NCI-H510A (cell line): ENCODE data around the gene PAX4.

Experiments
- DNase-seq: peaks from one replicate; lab custom pipeline; 2025; lab: John Stamatoyannopoulos, UW

Gene PAX4

GRCh38 chr7:127629268-127629854, 11.4 kb upstream of the PAX4 start:
- no peak for DNase-seq

- no peak for DNase-seq
Measured at GRCh38 chr7:127628445-127628844, 10.5 kb upstream of the PAX4 start.

- no peak for DNase-seq
Measured at GRCh38 chr7:127625331-127625730, 7.4 kb upstream of the PAX4 start.

- no peak for DNase-seq
Measured at GRCh38 chr7:127620406-127621233, 2.7 kb upstream of the PAX4 start.

GRCh38 chr7:127619681-127620405, 1.9 kb upstream of the PAX4 start:
- DNase-seq: no peak

- DNase-seq: no peak
Measured at GRCh38 chr7:127618775-127619174, 833 bp upstream of the PAX4 start.

- no peak for DNase-seq
Measured at GRCh38 chr7:127616724-127617123, 1.2 kb downstream of the PAX4 start.

GRCh38 chr7:127612263-127612662, 5.7 kb downstream of the PAX4 start:
- DNase-seq: no peak

- no peak for DNase-seq
Measured at GRCh38 chr7:127609297-127609696, 8.6 kb downstream of the PAX4 start.

- DNase-seq: no peak
Measured at GRCh38 chr7:127608446-127608845, 9.5 kb downstream of the PAX4 start.

- no peak for DNase-seq
Measured at GRCh38 chr7:127600885-127601284, 17.1 kb downstream of the PAX4 start.

GRCh38 chr7:127598318-127598717, 19.6 kb downstream of the PAX4 start:
- DNase-seq: no peak

GRCh38 chr7:127595737-127596136, 22.2 kb downstream of the PAX4 start:
- no peak for DNase-seq

- DNase-seq: no peak
Measured at GRCh38 chr7:127594490-127594889, 23.5 kb downstream of the PAX4 start.

- no peak for DNase-seq
Measured at GRCh38 chr7:127592550-127592949, 25.4 kb downstream of the PAX4 start.

- DNase-seq: no peak
Measured at GRCh38 chr7:127591591-127591990, 26.4 kb downstream of the PAX4 start.

- DNase-seq: no peak
Measured at GRCh38 chr7:127591189-127591588, 26.8 kb downstream of the PAX4 start.

- no peak for DNase-seq
Measured at GRCh38 chr7:127589896-127590295, 28.0 kb downstream of the PAX4 start.

- DNase-seq: peak; percentile 21
Measured at GRCh38 chr7:127588697-127589482, 29.1 kb downstream of the PAX4 start.

- peak; percentile 57 for DNase-seq
Measured at GRCh38 chr7:127588019-127588696, 29.8 kb downstream of the PAX4 start, which contains the start of gene ARF5. ARF5 (plus strand) TSS chr7:127588411; CDS start chr7:127588499, 88 bp downstream.

GRCh38 chr7:127587663-127588018, 30.3 kb downstream of the PAX4 start:
- DNase-seq: no peak

- DNase-seq: no peak
Measured at GRCh38 chr7:127586346-127586745, 31.6 kb downstream of the PAX4 start.
